A549 (cell line): Measurements from ENCODE around the gene APOD. TPM values are rescaled to one million over a fixed set of nuclear protein-coding genes. Genes with fewer than 3 reads are reported as not detected.
"Not testable (repeated sequence)": the region's sequence is repeated elsewhere in the genome, so short reads cannot be mapped to it uniquely, and the experiment has no call there.

Experiments
- ATAC-seq, 2 experiments: fragments of 200-7000 bp in 1 of 2; fragments of >200 bp in 1 of 2; cut with Nextera tagmentation in 1 of 2; cut with Tn5 transposase in 1 of 2; 3 replicates each; pipeline versions ENCODE4 v1.8.0 to v1.9.1; 2018 to 2020; ENCODE audit warnings: mild to moderate bottlenecking in 1 of 2, moderate library complexity in 1 of 2
- CTCF ChIA-PET: fragments of 300-600 bp; sonication (Branson Sonifier 250); formaldehyde crosslinking; extraction: SDS; loops from one replicate; lab custom pipeline; 2021; ENCODE audit warnings: antibody characterized with exemption, inconsistent platforms; lab: Yijun Ruan, JAX
- POLR2A ChIA-PET: fragments of 350-600 bp; formaldehyde crosslinking; extraction: SDS; loops from one replicate; lab custom pipeline; 2021; ENCODE audit warnings: antibody characterized with exemption, inconsistent platforms; lab: Yijun Ruan, JAX
- DNase-seq, 2 experiments: peaks; one replicate each; pipeline versions ENCODE4 v3.0.0 to v3.0.0-alpha.2; 2011 to 2016; ENCODE audit warnings: low read depth in 1 of 2, low spot score in 1 of 2
- FAIRE-seq: peaks from 2 replicates; lab custom pipeline; 2011; peaks lifted over from hg19 to GRCh38; lab: Jason Lieb, UNC
- H3K27ac ChIP-seq, 2 experiments: fragments of >200 bp; sonication (Bioruptor Twin); formaldehyde crosslinking; 3 replicates each; pipeline ENCODE4 v1.5.1; 2016 to 2017
- H3K4me1 ChIP-seq: fragments of >200 bp; sonication (Bioruptor Twin); formaldehyde crosslinking; 3 replicates; pipeline ENCODE4 v1.6.1; 2016
- H3K4me2 ChIP-seq: fragments of >200 bp; sonication (Bioruptor Twin); formaldehyde crosslinking; 3 replicates; pipeline ENCODE4 v1.6.1; 2016
- H3K4me3 ChIP-seq: fragments of >200 bp; sonication (Bioruptor Twin); formaldehyde crosslinking; 3 replicates; pipeline ENCODE4 v1.5.1; 2016
- H3K9me3 ChIP-seq: fragments of >200 bp; sonication (Bioruptor Twin); formaldehyde crosslinking; 3 replicates; pipeline ENCODE4 v1.6.1; 2016
- CBX2 ChIP-seq: fragments of 200-600 bp; sonication (generic); IDR thresholded peaks from 2 replicates; pipeline ENCODE4 v1.6.1; 2016; ENCODE audit warnings: low read depth, mild to moderate bottlenecking, borderline replicate concordance
- CHD4 ChIP-seq: fragments of 200-600 bp; sonication (generic); IDR thresholded peaks from 2 replicates; pipeline ENCODE4 v1.6.1; 2016; ENCODE audit warnings: antibody characterized with exemption, mild to moderate bottlenecking, borderline replicate concordance
- CTCF ChIP-seq: fragments of >200 bp; sonication (Bioruptor Twin); formaldehyde crosslinking; IDR thresholded peaks from 3 replicates; pipeline ENCODE4 v1.5.1; 2016
- EHF ChIP-seq: fragments of 250-450 bp; sonication (Bioruptor Pico); IDR thresholded peaks from 2 replicates; pipeline ENCODE4 v1.5.0; 2020; ENCODE audit warnings: mild to moderate bottlenecking
- EHMT2 ChIP-seq: fragments of 200-600 bp; sonication (generic); IDR thresholded peaks from 2 replicates; pipeline ENCODE4 v1.6.1; 2016; ENCODE audit warnings: antibody characterized with exemption, low read depth, mild to moderate bottlenecking, moderate library complexity
- ELK1 ChIP-seq: fragments of 150-350 bp; IDR thresholded peaks from 2 replicates; pipeline ENCODE4 v1.6.1; 2014; ENCODE audit warnings: low read depth, mild to moderate bottlenecking, low read length
- FOSL2 ChIP-seq, 2 experiments: fragments of 450-650 bp in 1 of 2; fragments of >200 bp in 1 of 2; sonication (Bioruptor Twin) in 1 of 2; formaldehyde crosslinking; IDR thresholded peaks; 2 replicates each; pipeline versions ENCODE4 v1.5.0 to v1.6.1; 2016 to 2020; ENCODE audit warnings: mild to moderate bottlenecking in 1 of 2, moderate library complexity in 1 of 2
- FOXS1 ChIP-seq: fragments of 250-450 bp; sonication (Bioruptor Pico); IDR thresholded peaks from 2 replicates; pipeline ENCODE4 v1.5.0; 2020; ENCODE audit warnings: mild to moderate bottlenecking, moderate library complexity
- MAFK ChIP-seq: fragments of 450-650 bp; IDR thresholded peaks from 2 replicates; pipeline ENCODE4 v1.6.1; 2014; ENCODE audit not compliant: partially characterized antibody
- MAZ ChIP-seq: fragments of 150-350 bp; IDR thresholded peaks from 2 replicates; pipeline ENCODE4 v1.6.1; 2014; ENCODE audit warnings: antibody characterized with exemption, low read depth, low read length, borderline replicate concordance
- NPAS2 ChIP-seq: fragments of 250-450 bp; sonication (Bioruptor Pico); IDR thresholded peaks from 2 replicates; pipeline ENCODE4 v1.8.0; 2022; ENCODE audit warnings: mild to moderate bottlenecking, moderate library complexity, borderline replicate concordance
- PBX3 ChIP-seq: IDR thresholded peaks from 2 replicates; pipeline ENCODE4 v1.6.1; 2012
- POLR2AphosphoS2 ChIP-seq: conservative IDR thresholded peaks from 2 replicates; pipeline ENCODE4 v1.6.1; 2012; ENCODE audit warnings: low read length, improper control_type of control experiment, inconsistent platforms
- RARB ChIP-seq: fragments of 250-450 bp; sonication (Bioruptor Pico); IDR thresholded peaks from 2 replicates; pipeline ENCODE4 v1.8.0; 2021; ENCODE audit warnings: mild to moderate bottlenecking, moderate library complexity
- RCOR1 ChIP-seq: fragments of 150-350 bp; IDR thresholded peaks from 2 replicates; pipeline ENCODE4 v1.6.1; 2014; ENCODE audit warnings: antibody characterized with exemption, low read length, low read depth
- SMC3 ChIP-seq: fragments of >200 bp; sonication (Bioruptor Twin); formaldehyde crosslinking; IDR thresholded peaks from 3 replicates; pipeline ENCODE4 v1.6.1; 2018; ENCODE audit warnings: inconsistent platforms
- USF2 ChIP-seq: fragments of 450-650 bp; IDR thresholded peaks from 2 replicates; pipeline ENCODE4 v1.6.1; 2014; ENCODE audit warnings: antibody characterized with exemption
- WGBS: methylation state at CpG from one replicate; pipeline ENCODE4 v1.1.6; 2017; ENCODE audit errors: missing lambda C conversion rate; 5-methylcytosine and 5-hydroxymethylcytosine counted together
- polyA plus RNA-seq, 4 experiments: library from polyadenylated mRNA; depleted of rRNA in 3 of 4; stranded (reverse); fragments of >200 nt; fragmentation: RNase III in 1 of 4; extraction: RNeasy Plus Mini Kit Qiagen cat#74134 plus additional on column Dnase treatment in 1 of 4; gene quantifications; 2 replicates in 3 of 4; 3 replicates in 1 of 4; pipeline ENCODE4 v1.2.3, GENCODE V29; 2011 to 2017

APOD gene
- polyA plus RNA-seq, 2 of the 4 experiments (the other 2 are of a cell fraction), result 0.15 to 2.8 TPM

- H3K4me2 ChIP-seq, FAIRE-seq, H3K27ac ChIP-seq, H3K9me3 ChIP-seq, ATAC-seq, DNase-seq, POLR2A ChIA-PET, CTCF ChIA-PET, H3K4me3 ChIP-seq, H3K4me1 ChIP-seq: not testable (repeated sequence)
- WGBS, result 91% methylated on average over 9 of the region's 16 CpGs
Measured at GRCh38 chr3:195614672-195615504, 31.1 kb upstream of the APOD start.

- no peak for DNase-seq
- Histone ChIP-seq H3K4me3 (no peak overlapping the region), H3K4me2 (no peak overlapping the region), H3K9me3 (no peaks in the 10 kb centered on the region), H3K27ac (no peak overlapping the region), H3K4me1 (no peaks in the 10 kb centered on the region)
- TF ChIP-seq EHF (CRISPR knock-in tag), result no peak
- no peak for TF ChIP-seq FOXS1 (CRISPR knock-in tag)
- TF ChIP-seq RCOR1, result no peak
- no peak for TF ChIP-seq MAZ
- TF ChIP-seq PBX3, result no peak
- no peak for TF ChIP-seq USF2
- no peak for TF ChIP-seq POLR2AphosphoS2
- no peak for TF ChIP-seq RARB (CRISPR knock-in tag)
- no peak for TF ChIP-seq CTCF
- no peak for TF ChIP-seq MAFK
- no peak for TF ChIP-seq CHD4
- TF ChIP-seq ELK1, result no peak
- TF ChIP-seq CBX2, result no peak
- no peak for TF ChIP-seq SMC3
- no peak for TF ChIP-seq FOSL2 (IDR thresholded peaks at IDR 0.05)
- no peak for TF ChIP-seq FOSL2 (CRISPR knock-in tag; IDR thresholded peaks at IDR 0.05)
- TF ChIP-seq NPAS2 (CRISPR knock-in tag), result no peak
- TF ChIP-seq EHMT2, result no peak
- 63% methylated on average over 11 of the region's 15 CpGs for WGBS
- CTCF ChIA-PET, result interaction anchor here (1.2 kb wide), 1 partner anchor 10 kb away, joined by 3 read pairs; no protein-coding TSS in a partner anchor
- ATAC-seq, result no peak
- POLR2A ChIA-PET, result no interaction called here
- no peak for FAIRE-seq
Measured at GRCh38 chr3:195613468-195614069, 29.8 kb upstream of the APOD start.
